AG04450 (cell line): ENCODE data around the gene POP5. TPM values are rescaled to one million over a fixed set of nuclear protein-coding genes. Genes with fewer than 3 reads are reported as not detected.

Experiments used
- CTCF ChIA-PET: fragments of 300-600, 350-600 bp; formaldehyde crosslinking; extraction: SDS; loops from one replicate; lab custom pipeline; 2022; ENCODE audit warnings: antibody characterized with exemption, inconsistent platforms; lab: Charles Lee
- POLR2A ChIA-PET: fragments of 350-600 bp; formaldehyde crosslinking; extraction: SDS; loops from one replicate; lab custom pipeline; 2021; ENCODE audit warnings: antibody characterized with exemption, inconsistent platforms; lab: Yijun Ruan, JAX
- DNase-seq: peaks from one replicate; pipeline ENCODE4 v3.0.0-alpha.2; 2011; ENCODE audit warnings: low read depth, low spot score
- H3K27ac ChIP-seq: one replicate; pipeline ENCODE4 v1.5.1; 2012; ENCODE audit warnings: low read depth, low read length, control low read depth
- H3K27me3 ChIP-seq: one replicate; pipeline ENCODE4 v1.6.0; 2012; ENCODE audit warnings: low read length; ENCODE audit not compliant: control insufficient read depth, insufficient read depth
- H3K4me3 ChIP-seq: 2 replicates; pipeline ENCODE4 v1.5.1; 2011; ENCODE audit warnings: mild to moderate bottlenecking, low read depth, low read length, control low read depth
- H3K9me3 ChIP-seq: 2 replicates; pipeline ENCODE4 v1.5.1; 2012; ENCODE audit warnings: low read length; ENCODE audit not compliant: control insufficient read depth, insufficient read depth
- CTCF ChIP-seq: IDR thresholded peaks from 2 replicates; pipeline ENCODE4 v1.5.1; 2011; ENCODE audit warnings: low read depth, low read length, control low read depth, inconsistent platforms
- polyA plus RNA-seq: library from polyadenylated mRNA; depleted of rRNA; stranded (reverse); fragments of >200 nt; gene quantifications from 2 replicates; pipeline ENCODE4 v1.2.3, GENCODE V29; 2011; rRNA removed

The POP5 gene
- polyA plus RNA-seq, 1 experiment = 54.0 TPM

- TF ChIP-seq CTCF = no peak
- H3K4me3 ChIP-seq = peak within 1 kb of the TSS; percentile 92
- ChIA-PET POLR2A (interaction anchor here (0.6 to 1.9 kb wide), 8 partner anchors 10 to 823 kb away, joined by 3 to 14 read pairs (median 4); partner anchors contain the start of genes DYNLL1, POP5 and RNU4-2), CTCF (interaction anchor here (0.9 kb wide), 1 partner anchor 807 kb away, joined by 3 read pairs; no protein-coding TSS in a partner anchor)
- H3K9me3 ChIP-seq = no peaks in the 10 kb centered on the region; the same call in 1 of the 2 replicates
- H3K27me3 ChIP-seq = no peaks in the 10 kb centered on the region
- peak; percentile 52 for DNase-seq
- peak within 1 kb of the TSS; percentile 77 for H3K27ac ChIP-seq
These were observed 52.2 kb downstream of the POP5 start, which contains the start of gene COQ5 for GRCh38 chr12:120528861-120529525. TSS of gene COQ5 (minus strand) at chr12:120529158. CDS start at chr12:120529141, 17 bp downstream.

Other genes with a start within 250 kb of the POP5 start
- gene MSI1, start 212.2 kb downstream of the POP5 start, polyA plus RNA-seq = not detected in 2 replicates
- gene COX6A1, start 143.3 kb downstream of the POP5 start, polyA plus RNA-seq = 414 and 536 TPM in 2 replicates
- gene TRIAP1, start 135.0 kb downstream of the POP5 start, polyA plus RNA-seq = 56.2 and 70.7 TPM in 2 replicates
- 20.6 and 25.9 TPM in 2 replicates for gene GATC, start 135.0 kb downstream of the POP5 start, polyA plus RNA-seq
- gene SRSF9, start 111.7 kb downstream of the POP5 start, polyA plus RNA-seq = 127 and 154 TPM in 2 replicates
- gene DYNLL1, start 85.3 kb downstream of the POP5 start, polyA plus RNA-seq = 649 and 720 TPM in 2 replicates
- gene COQ5, start 52.2 kb downstream of the POP5 start, polyA plus RNA-seq = 36.2 and 47.1 TPM in 2 replicates
- 101 and 105 TPM in 2 replicates for gene RNF10, start 47.0 kb downstream of the POP5 start, polyA plus RNA-seq
- gene CABP1, start 59.2 kb upstream of the POP5 start, polyA plus RNA-seq = 0.09 and 0.27 TPM in 2 replicates
- 76.7 and 84.2 TPM in 2 replicates for gene MLEC, start 105.7 kb upstream of the POP5 start, polyA plus RNA-seq
- gene UNC119B, start 129.1 kb upstream of the POP5 start, polyA plus RNA-seq = 35.7 and 41.9 TPM in 2 replicates
- gene ACADS, start 144.4 kb upstream of the POP5 start, polyA plus RNA-seq = 4.0 and 5.5 TPM in 2 replicates